Prostate gland (tissue), 2 donors: ENCODE data around the gene FAM209B.

Source experiments
- CTCF ChIP-seq, 4 experiments: fragments of 200-600 bp in 2 of 4; fragments of 450-650 bp in 2 of 4; sonication (generic) in 2 of 4; IDR thresholded peaks; 1 replicate in 3 of 4; 2 replicates in 1 of 4; pipeline ENCODE4 v1.5.1; 2016 to 2019; ENCODE audit warnings: antibody characterized with exemption in 4 of 4, mild to moderate bottlenecking in 2 of 4, moderate library complexity in 2 of 4
- POLR2A ChIP-seq: fragments of 450-650 bp; IDR thresholded peaks from one replicate; pipeline ENCODE4 v1.6.1; 2016; ENCODE audit warnings: antibody characterized with exemption, mild to moderate bottlenecking
- POLR2AphosphoS5 ChIP-seq: sonication (generic); formaldehyde crosslinking; IDR thresholded peaks from one replicate; pipeline ENCODE4 v1.6.1; 2017; ENCODE audit warnings: antibody characterized with exemption

DNA sequence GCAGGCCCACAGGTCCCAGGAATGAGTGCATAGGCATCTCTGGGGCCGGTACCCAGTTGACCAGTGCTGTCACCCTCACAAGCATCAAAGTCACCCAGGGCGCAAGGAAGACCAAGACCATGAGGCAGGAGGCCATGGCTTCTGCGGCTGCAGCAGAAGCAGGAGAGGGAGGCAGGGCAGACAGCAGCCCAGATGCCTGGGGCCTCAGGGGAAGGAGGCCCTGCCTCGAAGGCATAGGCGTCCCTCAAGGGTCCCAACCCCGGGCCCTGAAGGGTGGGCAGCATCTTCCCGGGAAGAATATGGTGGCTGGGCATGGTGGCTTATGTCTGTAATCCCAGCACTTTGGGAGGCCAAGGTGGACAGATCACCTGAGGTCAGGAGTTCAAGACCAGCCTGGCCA is 5.5 kb upstream of the FAM209B start:
- TF ChIP-seq CTCF (IDR thresholded peaks at IDR 0.05) (no peak), POLR2A (no peak), POLR2AphosphoS5 (no peak)
